GM18502 (cell line): ENCODE data around the gene KIAA1671.

ENCODE experiments used
- ATAC-seq: cut with Tn5 transposase; IDR thresholded peaks from one replicate; pipeline ENCODE4 v1.9.1; 2021; ENCODE audit warnings: mild to moderate bottlenecking; ENCODE audit not compliant: unreplicated experiment, poor library complexity

Gene KIAA1671

DNA sequence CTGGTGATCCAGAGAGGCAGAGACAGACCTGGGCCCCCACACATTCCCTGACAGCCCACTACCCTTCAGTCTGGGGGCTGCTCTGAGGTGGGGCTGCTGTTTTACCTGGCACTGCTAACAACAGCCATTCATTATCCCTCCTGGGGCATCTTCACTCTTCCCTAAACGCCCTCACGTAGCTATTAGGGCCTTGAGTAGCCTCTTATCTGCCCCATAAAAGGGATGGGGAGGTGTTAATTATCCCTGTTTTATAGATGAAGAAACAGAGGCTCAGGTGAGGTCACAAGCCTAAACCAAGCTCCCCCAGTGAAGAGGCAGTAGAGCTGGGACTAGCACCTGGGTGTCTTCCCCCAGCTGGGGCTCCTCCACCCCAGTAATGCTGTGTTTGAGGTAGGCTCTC lies 79.5 kb downstream of the KIAA1671 start:
- no peak for ATAC-seq

DNA sequence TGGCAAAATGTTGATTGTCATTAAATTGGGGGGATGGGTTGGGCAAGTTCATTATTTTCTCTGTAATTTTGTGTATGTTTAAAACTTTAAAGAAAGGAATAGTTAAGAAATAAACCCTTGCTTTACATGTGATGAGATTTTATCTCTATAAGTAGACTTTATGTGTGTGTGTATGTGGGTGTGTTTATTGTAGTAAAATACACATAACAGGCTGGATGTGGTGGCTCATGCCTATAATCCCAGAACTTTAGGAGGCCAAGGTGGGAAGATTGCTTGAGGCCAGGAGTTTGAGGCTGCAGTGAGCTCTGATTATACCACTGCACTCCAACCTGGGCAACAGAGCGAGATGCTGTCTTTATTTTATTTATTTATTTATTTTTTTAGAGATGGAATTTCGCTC lies 83.2 kb downstream of the KIAA1671 start:
- no peak for ATAC-seq

- no peak for ATAC-seq
These were observed 85.7 kb downstream of the KIAA1671 start for GRCh38 chr22:25038239-25038638.

GRCh38 chr22:25038771-25039170 lies 86.3 kb downstream of the KIAA1671 start:
- ATAC-seq, result no peak

GRCh38 chr22:25039255-25039654 lies 86.7 kb downstream of the KIAA1671 start:
- ATAC-seq, result no peak

GRCh38 chr22:25039754-25040153 lies 87.2 kb downstream of the KIAA1671 start:
- ATAC-seq, result no peak

DNA sequence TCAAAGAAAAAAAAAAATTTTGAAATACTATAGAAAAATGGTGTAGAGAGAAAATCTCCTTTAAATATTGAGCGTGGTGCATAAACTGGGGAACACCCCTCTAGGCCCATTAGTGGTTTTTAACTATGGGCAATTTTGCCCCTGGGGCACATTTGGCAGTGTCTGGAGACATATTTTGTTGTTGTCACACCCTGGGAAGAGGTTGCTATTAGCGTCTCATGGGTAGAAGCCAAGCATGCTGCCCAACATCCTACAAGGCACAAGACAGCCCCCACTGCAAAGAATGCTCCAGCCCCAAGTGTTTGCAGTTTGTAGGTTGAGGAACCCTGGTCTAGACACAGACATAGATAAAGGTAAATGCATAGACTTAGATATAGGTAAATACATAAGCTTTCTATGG lies 92.6 kb downstream of the KIAA1671 start:
- ATAC-seq, result no peak

GRCh38 chr22:25048071-25048470 lies 95.6 kb downstream of the KIAA1671 start:
- no peak for ATAC-seq

GRCh38 chr22:25048659-25049647 lies 96.4 kb downstream of the KIAA1671 start:
- no peak for ATAC-seq

DNA sequence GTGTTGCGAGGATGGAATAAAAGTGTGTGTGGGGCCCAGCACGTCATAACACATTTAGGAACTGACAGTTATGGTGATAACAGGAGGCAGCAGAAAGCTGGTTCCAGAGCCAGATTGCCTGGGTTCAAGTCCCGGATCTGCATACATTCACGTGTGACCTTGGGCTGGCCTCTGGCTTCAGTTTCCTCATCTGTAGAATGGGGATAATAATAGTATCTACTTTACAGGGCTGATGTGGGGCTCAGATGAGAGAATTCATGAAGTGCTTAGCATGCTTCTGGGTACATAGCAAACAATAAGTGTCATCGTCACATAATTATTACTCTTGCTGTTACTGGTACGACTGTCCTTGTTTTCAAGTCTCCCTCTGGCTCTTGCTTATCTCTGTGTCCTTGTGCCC lies 97.3 kb downstream of the KIAA1671 start:
- no peak for ATAC-seq

GRCh38 chr22:25050566-25050965 lies 98.0 kb downstream of the KIAA1671 start:
- no peak for ATAC-seq

DNA sequence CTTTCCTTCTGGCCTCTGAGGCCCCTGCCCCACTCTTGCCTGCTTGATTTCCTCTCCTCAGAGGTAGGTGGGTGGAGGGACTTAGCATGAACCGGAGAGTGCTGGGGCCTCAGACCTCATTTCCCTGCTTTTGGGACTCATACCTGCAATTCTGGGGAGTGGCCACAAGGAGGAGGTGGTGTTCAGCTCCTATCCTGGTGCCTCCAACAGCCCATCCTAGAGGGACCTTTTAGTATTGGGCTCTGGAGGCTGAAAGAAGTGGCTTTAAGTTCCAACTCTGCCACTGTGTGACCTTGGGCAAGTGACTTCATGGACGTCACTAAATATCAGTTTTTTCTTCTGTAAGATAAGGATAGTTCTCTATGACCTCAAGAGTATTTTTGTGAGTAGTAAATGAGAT lies 98.6 kb downstream of the KIAA1671 start:
- no peak for ATAC-seq

DNA sequence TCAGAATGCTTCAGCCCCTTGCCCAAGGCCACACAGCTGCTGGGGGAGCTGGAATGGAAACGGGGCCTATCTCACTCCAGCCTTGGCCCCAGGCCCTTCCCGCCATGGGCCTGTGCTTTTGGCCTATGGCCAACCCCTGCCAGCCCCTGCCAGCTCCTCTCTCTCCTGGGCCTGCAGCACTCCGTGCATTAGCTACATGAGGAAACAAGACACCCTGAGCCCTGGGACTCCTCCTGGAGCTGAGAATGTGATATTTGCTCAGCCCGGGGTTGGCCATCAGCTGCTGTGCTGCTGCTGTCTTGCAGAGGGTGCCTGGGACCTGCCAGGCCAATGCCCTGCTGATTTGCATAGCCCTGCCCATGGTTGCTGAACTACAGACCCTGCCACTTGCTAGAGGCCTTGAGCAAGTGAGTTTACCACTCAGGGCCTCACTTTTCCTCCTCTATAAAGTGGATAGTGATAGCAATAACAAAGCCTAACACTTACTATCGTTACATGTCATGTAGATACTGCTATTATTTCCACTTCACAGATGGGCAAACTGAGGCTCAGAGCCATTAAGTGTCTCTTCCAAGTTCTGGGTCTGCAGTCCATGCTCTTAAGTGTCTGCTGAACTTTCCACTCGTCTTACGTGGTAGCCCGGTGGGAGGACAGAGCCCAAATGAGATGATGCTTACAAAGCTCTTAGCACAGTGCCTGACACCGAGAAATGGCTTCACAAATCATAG lies 99.6 kb downstream of the KIAA1671 start:
- ATAC-seq, result no peak

DNA sequence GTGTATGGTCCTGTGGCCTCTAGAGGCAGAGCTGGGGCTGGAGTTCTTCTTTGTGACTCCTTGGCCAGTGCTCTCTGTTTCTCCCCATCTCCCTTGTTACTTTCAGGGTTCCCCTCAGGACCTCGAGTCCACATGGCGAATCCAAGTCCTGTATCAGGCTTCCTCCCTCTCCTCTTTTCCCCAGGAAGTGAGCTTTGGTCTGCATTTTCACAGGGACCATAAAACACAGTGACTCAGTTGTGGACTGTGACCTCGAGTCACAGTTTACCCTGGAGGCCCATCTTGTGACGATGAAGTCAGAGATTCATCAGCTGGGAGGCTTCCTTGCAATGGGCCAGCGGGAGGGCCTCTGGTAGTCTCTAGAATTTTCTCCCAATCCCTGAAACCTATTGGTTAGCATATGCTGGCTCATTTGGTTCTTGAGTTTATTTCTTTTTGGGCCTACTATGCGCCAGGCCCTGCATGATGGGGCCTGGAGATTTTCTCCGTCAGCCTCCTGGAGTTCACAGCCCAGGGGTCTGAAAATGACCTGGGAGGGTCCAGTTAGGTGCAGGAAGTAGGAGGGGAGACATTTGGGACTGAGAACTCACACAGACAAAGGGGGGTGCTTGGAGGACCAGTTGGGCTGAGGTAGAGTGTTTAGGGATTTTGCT lies 100.8 kb downstream of the KIAA1671 start:
- no peak for ATAC-seq

GRCh38 chr22:25054943-25055511 lies 102.5 kb downstream of the KIAA1671 start:
- no peak for ATAC-seq

DNA sequence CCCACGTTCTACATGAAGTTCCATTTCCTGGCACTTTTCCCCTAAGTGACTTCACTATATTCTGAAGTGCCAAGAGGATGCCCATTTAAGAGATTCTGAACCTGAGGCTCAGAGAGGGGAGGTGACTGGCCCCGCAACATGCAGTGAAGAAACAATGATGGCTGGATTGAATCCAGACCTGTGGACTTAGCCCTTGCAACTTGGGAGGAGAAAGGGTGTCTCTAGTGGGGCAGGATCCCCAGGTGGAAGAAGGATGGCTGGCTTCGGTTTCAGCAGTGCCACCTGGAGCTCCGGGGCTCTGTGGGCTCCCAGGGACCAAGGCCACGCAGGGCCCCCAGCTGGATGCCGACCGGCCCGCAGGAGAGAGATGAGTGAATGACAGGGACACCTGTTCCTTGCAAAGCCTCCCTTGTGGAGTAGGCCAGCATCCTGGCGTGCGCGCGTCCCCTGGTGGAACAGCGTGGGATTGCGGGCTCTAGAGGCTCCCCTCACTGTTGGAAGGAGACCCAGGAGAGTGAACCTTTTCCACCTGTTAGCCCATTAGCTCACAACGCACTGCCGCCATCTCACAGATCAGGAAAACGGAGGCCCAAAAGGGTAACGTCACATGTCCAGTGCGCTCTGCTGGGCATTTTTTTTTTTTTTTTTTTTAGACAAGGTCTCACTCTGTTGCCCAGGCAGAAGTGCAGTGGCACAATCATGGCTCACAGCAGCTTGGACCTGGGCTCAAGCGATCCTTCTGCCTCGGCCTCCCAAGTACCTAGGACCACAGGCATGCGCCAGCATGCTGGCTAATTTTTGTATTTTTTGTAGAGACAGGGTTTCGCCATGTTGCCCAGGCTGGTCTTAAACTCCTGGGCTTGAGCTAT lies 104.7 kb downstream of the KIAA1671 start:
- no peak for ATAC-seq

GRCh38 chr22:25059438-25059837 lies 106.9 kb downstream of the KIAA1671 start:
- no peak for ATAC-seq

DNA sequence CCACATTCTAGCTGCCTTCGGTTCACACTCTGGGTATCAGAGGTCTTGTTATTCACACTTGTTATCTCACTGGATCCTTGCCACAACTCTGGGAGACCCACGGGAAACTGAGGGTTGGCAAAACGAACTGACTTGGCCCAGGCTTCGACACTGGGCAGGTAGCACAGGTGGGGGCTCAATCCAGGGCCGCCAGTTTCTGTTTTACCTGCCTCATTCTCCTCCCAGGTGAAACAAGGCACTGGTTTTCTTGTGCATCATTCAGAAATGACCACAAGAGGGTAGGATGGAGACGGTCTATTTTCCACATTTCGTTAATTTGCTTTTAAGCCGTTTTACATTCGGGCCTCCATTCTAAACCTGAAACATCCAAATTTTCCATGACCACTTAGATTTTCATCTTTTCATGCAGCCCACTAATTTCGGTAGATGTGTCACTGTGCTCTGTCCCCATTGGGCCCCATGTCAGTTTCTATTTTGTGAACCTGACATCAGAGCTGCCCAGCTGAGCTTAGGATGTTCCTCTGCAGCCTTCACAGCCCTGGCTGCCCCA lies 108.1 kb downstream of the KIAA1671 start:
- no peak for ATAC-seq

GRCh38 chr22:25061134-25061533 lies 108.6 kb downstream of the KIAA1671 start:
- no peak for ATAC-seq
